Measurements from ENCODE around the gene SPATA21. TPM values are rescaled to one million over a fixed set of nuclear protein-coding genes. Genes with fewer than 3 reads are reported as not detected.

Gene SPATA21
- total and polyA plus RNA-seq, 2 donors (not counting 3 experiments of a cell fraction or from before 2014, with no cell fraction given), result not detected

GRCh38 chr1:16374266-16374665 lies 63.0 kb downstream of the SPATA21 start:
- no peaks in the 10 kb centered on the region for H3K9me1 ChIP-seq (replicated peaks; ENCODE audit: control insufficient read depth, extremely low read depth, insufficient read depth, low read length)
- no peaks in the 10 kb centered on the region for H3K36me3 ChIP-seq (ENCODE audit: control insufficient read depth in 2 of 2, extremely low read depth in 1 of 2, insufficient read depth in 2 of 2, low read length in 2 of 2)
- no peak for FAIRE-seq
- H3K4me1 ChIP-seq (ENCODE audit: control insufficient read depth, extremely low read depth, insufficient read depth, low read length), result peaks cover 65% of the 10 kb centered on the region
- no peak overlapping the region for H3K4me3 ChIP-seq (replicated peaks in 1 of 3; ENCODE audit: insufficient read depth in 1 of 3, low read depth in 1 of 3, low read length in 3 of 3)
- H3K9me3 ChIP-seq (replicated peaks; ENCODE audit: control insufficient read depth, insufficient read depth, low read length), result no peaks in the 10 kb centered on the region
- H3K9ac ChIP-seq (replicated peaks; ENCODE audit: extremely low read depth, insufficient read depth, low read length), result no peak overlapping the region
- intact Hi-C loops (cut with micrococcal nuclease), result loop anchor here (2.0 to 5.0 kb wide), 4 partner anchors 15 to 138 kb away; partner anchors contain the start of gene RNU1-1
- H4K20me1 ChIP-seq (replicated peaks; ENCODE audit: control insufficient read depth, extremely low read depth, insufficient read depth, low read length), result no peaks in the 10 kb centered on the region
- BruUV-seq (replicated peaks), result no TSS peak
- no peak for TF ChIP-seq EZH2 (IDR thresholded peaks at IDR 0.05; ENCODE audit: borderline replicate concordance, low read depth, low read length, severe bottlenecking)
- no peak for TF ChIP-seq MAX (IDR thresholded peaks at IDR 0.05; ENCODE audit: insufficient read depth, insufficient read length)
- TF ChIP-seq FOS (IDR thresholded peaks at IDR 0.05; ENCODE audit: borderline replicate concordance, insufficient read depth, low read length), result no peak
- no peak for TF ChIP-seq JUN (IDR thresholded peaks at IDR 0.05; ENCODE audit: borderline replicate concordance, insufficient read depth, insufficient read length, low read depth)
- no peak for TF ChIP-seq GATA2 (IDR thresholded peaks at IDR 0.05; ENCODE audit: insufficient read depth, insufficient read length, low read depth, low read length)
- TF ChIP-seq MYC (IDR thresholded peaks at IDR 0.05; ENCODE audit: low read depth, low read length), result no peak
- TF ChIP-seq POLR2A (IDR thresholded peaks at IDR 0.05; ENCODE audit: low read depth, low read length), result no peak
- TF ChIP-seq POLR2AphosphoS5 (IDR thresholded peaks at IDR 0.05; ENCODE audit: insufficient read depth, low read depth, low read length), result no peak
- no peak for TF ChIP-seq CTCF (IDR thresholded peaks at IDR 0.05; ENCODE audit: extremely low read depth in 1 of 2, insufficient read depth in 1 of 2, low read depth in 1 of 2, low read length in 2 of 2)
- POLR2A ChIA-PET, result interaction anchor here (1.1 kb wide), 1 partner anchor 13 kb away, joined by 3 read pairs; no protein-coding TSS in a partner anchor
- peak overlapping the region; percentile 85 for H3K27ac ChIP-seq (ENCODE audit: insufficient read depth, low read depth, low read length)
- CTCF ChIA-PET, result interaction anchor here (0.7 to 4.9 kb wide), 5 partner anchors 9 to 66 kb away, joined by 3 to 18 read pairs (median 5); partner anchors contain the start of gene NECAP2
- no peak for DNase-seq (ENCODE audit: low read depth, low spot score)
- dilution Hi-C loops (cut with MboI; ENCODE audit: extremely low pct_ligation_motif_present, low sequenced_read_pairs), result no loop called here
- no peak overlapping the region for H3K4me2 ChIP-seq (ENCODE audit: insufficient read depth, low read length)
- no peak overlapping the region for H2AFZ ChIP-seq (ENCODE audit: low read depth, low read length)
- no peaks in the 10 kb centered on the region for H3K27me3 ChIP-seq (ENCODE audit: control insufficient read depth in 2 of 2, insufficient read depth in 2 of 2, low read length in 2 of 2)
- H3K79me2 ChIP-seq (ENCODE audit: control insufficient read depth, insufficient read depth, low read length), result peaks cover 93% of the 10 kb centered on the region
